ENCODE results near the gene ALG11. TPM values are rescaled to one million over a fixed set of nuclear protein-coding genes. Genes with fewer than 3 reads are reported as not detected.

Gene ALG11
- total RNA-seq, 1 experiment from 2014 or later = 30.9 TPM

- no peaks in the 10 kb centered on the region for H3K4me1 ChIP-seq (ENCODE audit: insufficient read depth, low read length, poor library complexity, severe bottlenecking)
- no peaks in the 10 kb centered on the region for H3K27me3 ChIP-seq (replicated peaks; ENCODE audit: insufficient read depth, low read depth, low read length, poor library complexity)
- no peaks in the 10 kb centered on the region for H3K36me3 ChIP-seq (ENCODE audit: insufficient read depth, low read length, poor library complexity, severe bottlenecking)
- no peaks in the 10 kb centered on the region for H3K9me3 ChIP-seq (ENCODE audit: low read depth, low read length, poor library complexity, severe bottlenecking)
- intact Hi-C loops (cut with micrococcal nuclease; ENCODE audit: unreplicated experiment) = no loop called here
- no peak overlapping the region for H3K4me3 ChIP-seq (ENCODE audit: low read depth, low read length, poor library complexity, severe bottlenecking)
- TF ChIP-seq EZH2 (IDR thresholded peaks at IDR 0.05; ENCODE audit: borderline replicate concordance, low read depth, low read length, poor library complexity, severe bottlenecking) = no peak
- TF ChIP-seq CTCF (conservative IDR thresholded peaks at IDR 0.05; ENCODE audit: low read depth, low read length) = no peak
- H3K27ac ChIP-seq (ENCODE audit: low read depth, low read length, poor library complexity, severe bottlenecking) = no peak overlapping the region
- no TSS peak for BruUV-seq (replicated peaks)
- POLR2A ChIA-PET (ENCODE audit: low non-redundant PET) = interaction anchor here (0.5 kb wide), 1 partner anchor 37 kb away, joined by 4 read pairs; no protein-coding TSS in a partner anchor
- DNase-seq (ENCODE audit: low spot score) = no peak
- CTCF ChIA-PET = interaction anchor here (0.6 kb wide), 1 partner anchor 8 kb away, joined by 3 read pairs; no protein-coding TSS in a partner anchor
Measured at GRCh38 chr13:52034616-52035226, 22.5 kb downstream of the ALG11 start.

GRCh38 chr13:52036037-52036436, 23.8 kb downstream of the ALG11 start:
- Histone ChIP-seq H3K9me3 (ENCODE audit: low read depth, low read length, poor library complexity, severe bottlenecking) (no peaks in the 10 kb centered on the region), H3K36me3 (ENCODE audit: insufficient read depth, low read length, poor library complexity, severe bottlenecking) (no peaks in the 10 kb centered on the region), H3K4me3 (ENCODE audit: low read depth, low read length, poor library complexity, severe bottlenecking) (no peak overlapping the region), H3K27me3 (replicated peaks; ENCODE audit: insufficient read depth, low read depth, low read length, poor library complexity) (no peaks in the 10 kb centered on the region), H3K4me1 (ENCODE audit: insufficient read depth, low read length, poor library complexity, severe bottlenecking) (no peaks in the 10 kb centered on the region), H3K27ac (ENCODE audit: low read depth, low read length, poor library complexity, severe bottlenecking) (no peak overlapping the region)
- DNase-seq (ENCODE audit: low spot score) = no peak
- intact Hi-C loops (cut with micrococcal nuclease; ENCODE audit: unreplicated experiment) = no loop called here
- CTCF ChIA-PET = no interaction called here
- TF ChIP-seq CTCF (conservative IDR thresholded peaks at IDR 0.05; ENCODE audit: low read depth, low read length) (no peak), EZH2 (IDR thresholded peaks at IDR 0.05; ENCODE audit: borderline replicate concordance, low read depth, low read length, poor library complexity, severe bottlenecking) (no peak)
- POLR2A ChIA-PET (ENCODE audit: low non-redundant PET) = no interaction called here
- no TSS peak for BruUV-seq (replicated peaks)

GRCh38 chr13:52043675-52044074, 31.5 kb downstream of the ALG11 start:
- no peak overlapping the region for H3K4me3 ChIP-seq (ENCODE audit: low read depth, low read length, poor library complexity, severe bottlenecking)
- TF ChIP-seq EZH2 (IDR thresholded peaks at IDR 0.05; ENCODE audit: borderline replicate concordance, low read depth, low read length, poor library complexity, severe bottlenecking) (no peak), CTCF (conservative IDR thresholded peaks at IDR 0.05; ENCODE audit: low read depth, low read length) (no peak)
- BruUV-seq (replicated peaks) = no TSS peak
- no peaks in the 10 kb centered on the region for H3K4me1 ChIP-seq (ENCODE audit: insufficient read depth, low read length, poor library complexity, severe bottlenecking)
- H3K36me3 ChIP-seq (ENCODE audit: insufficient read depth, low read length, poor library complexity, severe bottlenecking) = no peaks in the 10 kb centered on the region
- ChIA-PET POLR2A (ENCODE audit: low non-redundant PET) (no interaction called here), CTCF (no interaction called here)
- no peaks in the 10 kb centered on the region for H3K9me3 ChIP-seq (ENCODE audit: low read depth, low read length, poor library complexity, severe bottlenecking)
- no peak overlapping the region for H3K27ac ChIP-seq (ENCODE audit: low read depth, low read length, poor library complexity, severe bottlenecking)
- no peak for DNase-seq (ENCODE audit: low spot score)
- H3K27me3 ChIP-seq (replicated peaks; ENCODE audit: insufficient read depth, low read depth, low read length, poor library complexity) = no peaks in the 10 kb centered on the region
- intact Hi-C loops (cut with micrococcal nuclease; ENCODE audit: unreplicated experiment) = no loop called here

Data from A673 (cell line).